Effector memory CD8-positive, alpha-beta T cell (primary cell): ENCODE data around the gene NET1.
"Not testable (repeated sequence)": the region's sequence is repeated elsewhere in the genome, so short reads cannot be mapped to it uniquely, and the experiment has no call there.

ENCODE experiments used
- ATAC-seq: fragments of 150-1000 bp; cut with Tn5 transposase; replicated peaks from 2 replicates; pipeline ENCODE4 v1.10.0; 2021; ENCODE audit warnings: mild to moderate bottlenecking, moderate library complexity
- DNase-seq, 3 experiments: peaks; one replicate each; pipeline ENCODE4 v3.0.0; 2021
- H3K27ac Mint-ChIP-seq, 2 donors: one replicate each; pipeline ENCODE4 v1.8.0; 2022; ENCODE audit warnings: mild to moderate bottlenecking in 2 of 2, mixed read lengths in 2 of 2, moderate library complexity in 2 of 2
- H3K27me3 Mint-ChIP-seq, 2 donors: one replicate each; pipeline ENCODE4 v1.8.0; 2022; ENCODE audit warnings: mixed read lengths in 2 of 2
- H3K36me3 Mint-ChIP-seq: one replicate; pipeline ENCODE4 v1.8.0; 2022; ENCODE audit warnings: mild to moderate bottlenecking, moderate library complexity, mixed read lengths; ENCODE audit not compliant: insufficient read depth
- H3K4me1 Mint-ChIP-seq, 2 donors: one replicate each; pipeline ENCODE4 v1.8.0; 2022; ENCODE audit warnings: low read depth in 2 of 2, mixed read lengths in 2 of 2
- H3K4me3 Mint-ChIP-seq, 2 donors: one replicate each; pipeline ENCODE4 v1.8.0; 2022; ENCODE audit warnings: mild to moderate bottlenecking in 2 of 2, mixed read lengths in 2 of 2, moderate library complexity in 2 of 2
- H3K9me3 Mint-ChIP-seq, 2 donors: one replicate each; pipeline ENCODE4 v1.8.0; 2022; ENCODE audit warnings: mixed read lengths in 2 of 2
- total RNA-seq, 9 experiments: gene quantifications; one replicate each; lab custom pipeline; 2026; lab: John Stamatoyannopoulos, UW

Gene NET1, protein sequence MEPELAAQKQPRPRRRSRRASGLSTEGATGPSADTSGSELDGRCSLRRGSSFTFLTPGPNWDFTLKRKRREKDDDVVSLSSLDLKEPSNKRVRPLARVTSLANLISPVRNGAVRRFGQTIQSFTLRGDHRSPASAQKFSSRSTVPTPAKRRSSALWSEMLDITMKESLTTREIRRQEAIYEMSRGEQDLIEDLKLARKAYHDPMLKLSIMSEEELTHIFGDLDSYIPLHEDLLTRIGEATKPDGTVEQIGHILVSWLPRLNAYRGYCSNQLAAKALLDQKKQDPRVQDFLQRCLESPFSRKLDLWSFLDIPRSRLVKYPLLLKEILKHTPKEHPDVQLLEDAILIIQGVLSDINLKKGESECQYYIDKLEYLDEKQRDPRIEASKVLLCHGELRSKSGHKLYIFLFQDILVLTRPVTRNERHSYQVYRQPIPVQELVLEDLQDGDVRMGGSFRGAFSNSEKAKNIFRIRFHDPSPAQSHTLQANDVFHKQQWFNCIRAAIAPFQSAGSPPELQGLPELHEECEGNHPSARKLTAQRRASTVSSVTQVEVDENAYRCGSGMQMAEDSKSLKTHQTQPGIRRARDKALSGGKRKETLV
- total RNA-seq = 2.8 to 22.5 (median 7.4) reads per million in 9 experiments

GRCh38 chr10:5412277-5412941 lies at the start of gene NET1:
Gene NET1 (plus strand): TSS chr10:5412557. CDS start chr10:5412693, 136 bp downstream.
- Mint-ChIP-seq H3K27me3 (peaks cover 27 to 29% of the 10 kb centered on the region in 2 donors), H3K36me3 (peaks cover 3% of the 10 kb centered on the region), H3K4me1 (peaks cover 2 to 3% of the 10 kb centered on the region in 2 donors), H3K9me3 (no peaks in the 10 kb centered on the region), H3K27ac (no peak within 1 kb of the TSS), H3K4me3 (peak within 1 kb of the TSS in 1 of 2 donors; percentile 63)
- DNase-seq (peak; percentile 26 to 44 (median 40)), ATAC-seq (peak; percentile 80)

DNA sequence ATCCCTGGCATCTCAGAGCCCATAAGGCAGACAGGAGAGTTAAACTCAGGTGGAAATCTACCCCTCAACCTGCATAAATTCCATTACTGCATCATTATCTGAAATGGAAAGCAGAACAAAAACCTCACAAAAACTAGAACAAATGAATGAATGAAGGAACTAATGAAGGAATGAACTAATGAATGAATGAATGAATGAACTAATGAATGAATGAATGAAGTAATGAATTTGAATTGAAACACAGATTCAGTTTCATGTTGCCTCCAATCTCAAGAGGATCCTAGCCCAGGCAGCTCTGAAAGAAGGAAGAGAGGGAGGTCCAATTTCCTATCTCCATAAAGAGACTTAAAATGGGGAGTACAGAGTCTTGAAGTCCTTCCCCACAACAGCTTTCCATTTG lies 49.5 kb upstream of the NET1 start:
- H3K4me1 Mint-ChIP-seq = no peaks in the 10 kb centered on the region
- DNase-seq (no peak), ATAC-seq (no peak)
- H3K4me3 Mint-ChIP-seq = no peak overlapping the region
- H3K27me3 Mint-ChIP-seq = peaks cover 24 to 41% of the 10 kb centered on the region in 2 donors
- no peak overlapping the region for H3K27ac Mint-ChIP-seq
- H3K36me3 Mint-ChIP-seq = no peaks in the 10 kb centered on the region
- H3K9me3 Mint-ChIP-seq = no peaks in the 10 kb centered on the region

DNA sequence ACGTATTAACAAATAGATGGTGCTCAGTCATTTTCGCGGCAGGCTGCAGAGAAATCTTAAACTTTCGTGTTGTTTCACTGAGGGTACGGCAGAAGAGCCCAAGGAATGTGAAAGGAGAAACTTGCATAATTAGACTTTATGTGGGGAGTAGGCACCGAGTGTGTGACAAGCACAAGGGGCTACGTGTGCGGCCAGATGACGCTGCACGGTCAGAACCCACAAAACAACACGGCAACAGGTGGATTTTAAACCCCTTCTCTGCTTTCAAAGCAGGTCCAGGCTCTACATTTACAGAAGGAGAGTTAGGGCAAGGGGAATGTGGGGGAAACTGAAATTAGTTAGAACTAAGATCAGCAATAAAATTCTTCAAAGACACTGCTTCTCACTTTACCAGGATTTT lies 48.0 kb upstream of the NET1 start:
- Mint-ChIP-seq H3K27ac (no peak overlapping the region), H3K9me3 (no peaks in the 10 kb centered on the region), H3K27me3 (peaks cover 17 to 41% of the 10 kb centered on the region in 2 donors), H3K4me1 (no peaks in the 10 kb centered on the region), H3K36me3 (no peaks in the 10 kb centered on the region), H3K4me3 (no peak overlapping the region)
- ATAC-seq (no peak), DNase-seq (no peak)

GRCh38 chr10:5364890-5365338 lies 47.4 kb upstream of the NET1 start, which contains the start of gene UCN3:
Gene UCN3 (plus strand): TSS chr10:5364966. CDS start chr10:5373721, 8,755 bp downstream.
- no peak within 1 kb of the TSS for H3K27ac Mint-ChIP-seq
- no peaks in the 10 kb centered on the region for H3K4me1 Mint-ChIP-seq
- H3K4me3 Mint-ChIP-seq = no peak within 1 kb of the TSS
- peaks cover 17 to 41% of the 10 kb centered on the region in 2 donors for H3K27me3 Mint-ChIP-seq
- H3K36me3 Mint-ChIP-seq = no peaks in the 10 kb centered on the region
- no peaks in the 10 kb centered on the region for H3K9me3 Mint-ChIP-seq
- no peak for ATAC-seq
- DNase-seq = no peak

- peaks cover 7 to 8% of the 10 kb centered on the region in 2 donors for H3K9me3 Mint-ChIP-seq
- no peak overlapping the region for H3K4me3 Mint-ChIP-seq
- no peak for DNase-seq
- H3K4me1 Mint-ChIP-seq = no peaks in the 10 kb centered on the region
- no peak overlapping the region for H3K27ac Mint-ChIP-seq
- H3K36me3 Mint-ChIP-seq = no peaks in the 10 kb centered on the region
- ATAC-seq = no peak
- peaks cover 17 to 41% of the 10 kb centered on the region in 2 donors for H3K27me3 Mint-ChIP-seq
Observed at GRCh38 chr10:5365928-5366327, 46.4 kb upstream of the NET1 start.

DNA sequence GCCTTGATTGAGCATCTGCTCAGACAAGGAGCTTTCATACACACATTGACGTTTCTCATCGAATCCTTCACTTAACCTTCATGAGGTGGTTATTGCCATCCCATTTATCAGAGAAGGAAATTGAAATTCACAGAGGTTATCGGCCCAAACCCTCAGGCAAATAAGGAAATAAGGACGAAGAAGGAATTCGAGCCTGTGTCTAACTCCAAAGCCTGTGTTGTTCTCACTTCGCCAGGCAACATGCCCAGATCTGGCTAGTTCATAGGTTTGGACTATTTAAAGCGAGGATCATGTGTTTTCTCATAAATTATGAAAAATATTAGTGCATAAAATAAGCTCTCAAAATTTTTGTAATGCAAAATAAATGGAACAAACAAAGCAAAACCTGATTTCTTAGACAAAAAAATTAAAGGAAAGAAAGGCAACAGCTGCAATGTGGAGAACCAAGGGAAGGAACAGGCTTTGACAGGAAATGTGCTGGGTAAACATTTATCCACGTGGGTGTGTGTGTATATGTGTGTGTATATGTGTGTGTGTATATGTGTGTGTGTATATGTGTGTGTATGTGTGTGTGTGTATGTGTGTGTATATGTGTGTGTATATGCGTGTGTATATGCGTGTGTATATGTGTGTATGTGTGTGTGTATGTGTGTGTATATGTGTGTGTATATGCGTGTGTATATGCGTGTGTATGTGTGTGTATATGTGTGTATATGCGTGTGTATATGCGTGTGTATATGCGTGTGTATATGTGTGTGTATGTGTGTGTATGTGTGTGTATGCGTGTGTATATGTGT lies 42.8 kb upstream of the NET1 start:
- Mint-ChIP-seq H3K27me3 (peaks cover 9 to 27% of the 10 kb centered on the region in 2 donors), H3K4me3 (no peak overlapping the region), H3K36me3 (no peaks in the 10 kb centered on the region), H3K4me1 (no peaks in the 10 kb centered on the region), H3K27ac (no peak overlapping the region), H3K9me3 (peaks cover 9 to 10% of the 10 kb centered on the region in 2 donors)
- ATAC-seq = no peak
- DNase-seq = no peak

DNA sequence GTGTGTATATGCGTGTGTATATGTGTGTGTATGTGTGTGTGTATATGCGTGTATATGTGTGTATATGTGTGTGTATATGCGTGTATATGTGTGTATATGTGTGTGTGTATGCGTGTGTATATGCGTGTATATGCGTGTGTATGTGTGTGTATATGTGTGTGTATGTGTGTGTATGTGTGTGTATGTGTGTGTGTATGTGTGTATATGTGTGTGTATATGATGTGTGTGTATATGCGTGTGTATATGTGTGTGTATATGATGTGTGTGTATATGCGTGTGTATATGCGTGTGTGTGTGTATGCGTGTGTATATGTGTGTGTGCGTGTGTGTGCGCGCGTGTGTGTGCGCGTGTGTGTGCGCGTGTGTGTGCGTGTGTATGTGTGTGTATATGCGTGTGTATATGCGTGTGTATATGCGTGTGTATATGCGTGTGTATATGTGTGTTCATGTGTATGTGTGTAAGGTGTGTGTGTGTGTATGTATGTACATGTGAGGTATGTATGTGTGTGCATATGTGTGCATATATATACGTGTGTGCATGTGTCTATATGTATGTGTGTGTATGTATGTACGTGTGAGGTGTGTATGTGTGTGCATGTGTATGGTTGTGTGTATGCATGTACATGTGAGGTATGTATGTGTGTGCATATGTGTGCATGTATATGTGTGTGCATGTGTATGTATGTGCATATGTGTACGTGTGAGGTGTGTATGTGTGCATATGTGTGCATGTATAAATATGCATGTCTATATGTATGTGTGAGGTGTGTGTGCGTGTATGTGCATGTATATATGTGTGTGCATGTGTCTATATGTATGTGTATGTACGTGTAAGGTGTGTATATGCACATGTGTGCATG lies 41.6 kb upstream of the NET1 start:
- no peak overlapping the region for H3K4me3 Mint-ChIP-seq
- H3K27ac Mint-ChIP-seq = no peak overlapping the region
- H3K4me1 Mint-ChIP-seq = no peaks in the 10 kb centered on the region
- H3K27me3 Mint-ChIP-seq = peaks cover 17 to 28% of the 10 kb centered on the region in 2 donors
- peaks cover 9 to 10% of the 10 kb centered on the region in 2 donors for H3K9me3 Mint-ChIP-seq
- ATAC-seq (no peak), DNase-seq (no peak)
- H3K36me3 Mint-ChIP-seq = no peaks in the 10 kb centered on the region

DNA sequence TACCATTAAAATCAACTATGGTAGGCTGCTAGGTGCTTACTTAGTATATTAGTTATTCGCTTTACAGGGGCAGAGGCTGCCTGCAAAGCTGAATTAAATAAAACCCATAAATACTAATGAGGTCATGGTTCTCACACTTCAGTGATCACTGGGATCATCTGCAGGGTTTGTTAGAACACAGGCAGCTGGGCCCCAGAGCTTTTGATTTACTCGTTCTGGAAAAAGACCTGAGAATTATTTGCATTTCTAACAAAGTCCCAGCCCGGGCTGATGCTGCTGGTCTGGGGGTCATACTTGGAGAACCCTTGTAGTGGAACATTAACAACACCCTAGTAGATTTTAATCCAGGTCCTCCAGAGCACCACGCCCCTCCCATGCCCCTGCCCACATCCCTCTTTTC lies 39.0 kb upstream of the NET1 start:
- no peaks in the 10 kb centered on the region for H3K36me3 Mint-ChIP-seq
- no peak overlapping the region for H3K4me3 Mint-ChIP-seq
- no peak overlapping the region for H3K27ac Mint-ChIP-seq
- peaks cover 18 to 21% of the 10 kb centered on the region in 2 donors for H3K27me3 Mint-ChIP-seq
- H3K4me1 Mint-ChIP-seq = no peaks in the 10 kb centered on the region
- peaks cover 9 to 10% of the 10 kb centered on the region in 2 donors for H3K9me3 Mint-ChIP-seq
- ATAC-seq (no peak), DNase-seq (no peak)

DNA sequence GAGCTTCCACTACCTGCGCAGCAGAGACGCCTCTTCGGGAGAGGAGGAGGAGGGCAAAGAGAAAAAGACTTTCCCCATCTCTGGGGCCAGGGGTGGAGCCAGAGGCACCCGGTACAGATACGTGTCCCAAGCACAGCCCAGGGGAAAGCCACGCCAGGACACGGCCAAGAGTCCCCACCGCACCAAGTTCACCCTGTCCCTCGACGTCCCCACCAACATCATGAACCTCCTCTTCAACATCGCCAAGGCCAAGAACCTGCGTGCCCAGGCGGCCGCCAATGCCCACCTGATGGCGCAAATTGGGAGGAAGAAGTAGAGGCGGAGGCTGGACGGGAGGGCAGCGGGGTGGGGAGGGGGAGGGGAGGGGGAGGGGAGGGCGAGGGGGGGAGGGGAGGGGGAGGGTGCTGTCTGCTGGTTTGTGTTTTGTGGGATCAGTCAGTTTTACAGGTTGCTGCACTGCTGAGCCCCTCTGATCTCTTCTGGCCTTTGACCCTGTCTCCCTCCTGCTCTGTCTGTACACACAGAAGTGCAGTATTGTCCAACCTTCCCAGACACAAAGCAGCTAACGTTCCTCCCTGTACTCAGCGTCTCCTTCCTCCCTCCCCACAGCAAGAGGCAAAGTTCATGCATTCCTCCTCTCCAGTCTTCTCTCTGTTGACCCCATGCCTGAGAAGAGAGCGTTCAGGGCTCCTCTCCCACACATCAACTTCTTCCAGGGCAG lies 38.3 kb upstream of the NET1 start:
- H3K27me3 Mint-ChIP-seq = peaks cover 18 to 21% of the 10 kb centered on the region in 2 donors
- DNase-seq (no peak), ATAC-seq (no peak)
- H3K4me3 Mint-ChIP-seq = no peak overlapping the region
- no peak overlapping the region for H3K27ac Mint-ChIP-seq
- no peaks in the 10 kb centered on the region for H3K4me1 Mint-ChIP-seq
- no peaks in the 10 kb centered on the region for H3K36me3 Mint-ChIP-seq
- H3K9me3 Mint-ChIP-seq = peaks cover 9 to 10% of the 10 kb centered on the region in 2 donors

DNA sequence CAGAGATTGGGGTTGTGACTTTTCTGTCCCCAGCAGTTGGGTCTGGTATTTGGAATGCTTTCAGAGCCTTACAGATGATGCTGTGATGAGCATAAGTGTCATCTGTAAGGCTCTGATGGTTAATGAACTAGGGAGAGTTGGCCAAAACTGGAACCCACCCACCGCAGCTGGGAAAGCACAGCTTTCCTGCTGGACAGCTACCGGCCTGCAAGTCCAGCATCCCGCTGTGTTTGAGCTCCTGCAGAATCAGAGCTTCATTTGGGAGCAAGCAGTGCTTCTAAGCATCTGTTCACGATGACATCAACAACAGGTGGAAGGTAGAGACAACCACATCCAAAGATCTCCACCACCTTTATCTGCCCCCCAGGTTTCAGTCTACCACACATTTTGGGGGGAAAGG lies 35.9 kb upstream of the NET1 start:
- Mint-ChIP-seq H3K27ac (no peak overlapping the region), H3K9me3 (no peaks in the 10 kb centered on the region), H3K4me3 (no peak overlapping the region), H3K4me1 (no peaks in the 10 kb centered on the region), H3K27me3 (peaks cover 18 to 21% of the 10 kb centered on the region in 2 donors), H3K36me3 (no peaks in the 10 kb centered on the region)
- ATAC-seq = no peak
- no peak for DNase-seq

GRCh38 chr10:5379202-5379601 lies 33.2 kb upstream of the NET1 start:
- peaks cover 13 to 16% of the 10 kb centered on the region in 2 donors for H3K27me3 Mint-ChIP-seq
- not testable (repeated sequence) for ATAC-seq, H3K27ac Mint-ChIP-seq, H3K4me3 Mint-ChIP-seq, H3K4me1 Mint-ChIP-seq, H3K9me3 Mint-ChIP-seq, H3K36me3 Mint-ChIP-seq, DNase-seq

DNA sequence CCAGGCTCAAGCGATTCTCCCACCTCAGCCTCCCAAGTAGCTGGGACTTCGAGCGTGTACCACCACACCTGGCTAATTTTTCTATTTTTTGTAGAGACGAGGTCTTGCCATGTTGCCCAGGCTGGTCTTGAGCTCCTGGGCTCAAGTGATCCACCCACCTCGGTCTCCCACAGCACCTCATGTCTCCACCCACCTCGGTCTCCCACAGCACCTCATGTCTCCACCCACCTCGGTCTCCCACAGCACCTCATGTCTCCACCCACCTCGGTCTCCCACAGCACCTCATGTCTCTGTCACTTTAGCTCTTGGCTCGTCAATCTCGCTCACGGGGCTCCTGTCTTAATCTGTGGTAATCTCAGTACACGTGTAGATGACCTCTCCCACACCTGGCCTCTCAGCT lies 32.0 kb upstream of the NET1 start:
- not testable (repeated sequence) for H3K36me3 Mint-ChIP-seq, ATAC-seq, H3K4me3 Mint-ChIP-seq, H3K27ac Mint-ChIP-seq, DNase-seq, H3K4me1 Mint-ChIP-seq, H3K27me3 Mint-ChIP-seq, H3K9me3 Mint-ChIP-seq
